Mesendoderm (in vitro differentiated cells): ENCODE data around the gene FOXP1.

ENCODE experiments used
- DNase-seq: peaks from one replicate; pipeline ENCODE4 v3.0.0; 2013
- H2AK5ac ChIP-seq: 2 replicates; pipeline ENCODE4 v1.6.1; 2013; ENCODE audit warnings: low read length, inconsistent platforms
- H2BK120ac ChIP-seq: 2 replicates; pipeline ENCODE4 v1.6.1; 2013; ENCODE audit warnings: low read depth, mild to moderate bottlenecking, low read length, moderate library complexity, mixed read lengths
- H2BK15ac ChIP-seq: replicated peaks from 2 replicates; pipeline ENCODE4 v1.6.1; 2013; ENCODE audit warnings: low read depth, mild to moderate bottlenecking, moderate library complexity
- H2BK5ac ChIP-seq: 2 replicates; pipeline ENCODE4 v1.6.1; 2013; ENCODE audit warnings: low read length, inconsistent platforms
- H3K18ac ChIP-seq: 2 replicates; pipeline ENCODE4 v1.6.1; 2013; ENCODE audit warnings: mild to moderate bottlenecking, low read length, mixed read lengths
- H3K23ac ChIP-seq: one replicate; pipeline ENCODE4 v1.6.1; 2013; ENCODE audit warnings: low read length
- H3K27ac ChIP-seq: 2 replicates; pipeline ENCODE4 v1.5.1; 2013; ENCODE audit warnings: low read depth, mild to moderate bottlenecking, inconsistent platforms, low read length, moderate library complexity
- H3K27me3 ChIP-seq: 2 replicates; pipeline ENCODE4 v1.6.1; 2013; ENCODE audit warnings: low read length, control low read depth, mild to moderate bottlenecking, inconsistent platforms; ENCODE audit not compliant: insufficient read depth, poor library complexity
- H3K36me3 ChIP-seq: 2 replicates; pipeline ENCODE4 v1.6.1; 2013; ENCODE audit warnings: low read length, inconsistent platforms; ENCODE audit not compliant: control insufficient read depth, insufficient read depth
- H3K4ac ChIP-seq: one replicate; pipeline ENCODE4 v1.6.1; 2013; ENCODE audit warnings: low read depth, mild to moderate bottlenecking, low read length, moderate library complexity
- H3K4me1 ChIP-seq: 2 replicates; pipeline ENCODE4 v1.6.1; 2013; ENCODE audit warnings: low read depth, low read length, inconsistent platforms; ENCODE audit not compliant: control insufficient read depth
- H3K4me2 ChIP-seq: 2 replicates; pipeline ENCODE4 v1.6.1; 2013; ENCODE audit warnings: low read length
- H3K4me3 ChIP-seq: 2 replicates; pipeline ENCODE4 v1.5.1; 2013; ENCODE audit warnings: mild to moderate bottlenecking, low read length
- H3K56ac ChIP-seq: one replicate; pipeline ENCODE4 v1.6.1; 2013; ENCODE audit warnings: low read length
- H3K79me1 ChIP-seq: 2 replicates; pipeline ENCODE4 v1.6.1; 2013; ENCODE audit warnings: low read length, inconsistent platforms
- H3K79me2 ChIP-seq: 2 replicates; pipeline ENCODE4 v1.6.1; 2013; ENCODE audit warnings: mild to moderate bottlenecking, low read length; ENCODE audit not compliant: control insufficient read depth, insufficient read depth
- H3K9ac ChIP-seq: 2 replicates; pipeline ENCODE4 v1.6.1; 2013; ENCODE audit warnings: low read length, inconsistent platforms
- H4K5ac ChIP-seq: one replicate; pipeline ENCODE4 v1.6.1; 2013; ENCODE audit warnings: low read length
- H4K8ac ChIP-seq: one replicate; pipeline ENCODE4 v1.6.1; 2013; ENCODE audit warnings: low read depth, mild to moderate bottlenecking, control low read depth, low read length, moderate library complexity
- WGBS: extraction: QIAGEN DNeasy Blood & Tissue Kit; methylation state at CpG from one replicate; pipeline ENCODE4 v1.1.7; 2013; ENCODE audit warnings: low lambda C conversion rate, missing lambda C conversion rate; ENCODE audit not compliant: insufficient coverage; ENCODE audit errors: extremely low coverage; 5-methylcytosine and 5-hydroxymethylcytosine counted together

Gene FOXP1

DNA sequence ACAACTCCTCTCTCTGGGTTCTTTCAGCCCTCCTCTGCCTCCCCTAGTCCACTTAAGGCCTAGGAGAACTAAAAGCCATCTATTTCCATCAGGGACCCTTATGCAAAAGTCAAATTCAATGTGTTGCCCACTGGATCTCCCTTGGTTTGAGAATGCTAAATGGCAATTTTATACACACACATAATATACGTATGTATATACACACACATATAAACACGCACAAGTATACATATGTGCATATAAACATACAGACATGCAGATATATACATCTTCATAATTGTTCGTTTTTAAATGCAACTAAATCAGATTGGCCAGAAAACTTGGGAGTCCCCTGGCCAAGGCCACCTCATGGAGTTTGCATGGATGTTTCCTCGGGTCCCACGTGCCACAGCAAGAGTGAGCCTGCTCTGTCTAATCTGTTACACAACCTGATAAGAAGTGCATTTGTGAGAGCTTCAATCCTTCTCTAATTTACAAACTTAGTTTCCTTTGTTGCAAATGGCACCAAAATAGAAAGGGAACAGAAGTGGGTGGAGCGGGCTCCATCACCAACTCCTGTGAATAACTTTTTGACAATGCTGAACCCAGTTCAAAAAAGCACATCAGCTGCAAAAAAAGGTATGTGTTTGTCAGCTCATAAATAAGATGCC, 84.2 kb downstream of the FOXP1 start:
- no peak overlapping the region for H3K56ac ChIP-seq
- H2BK5ac ChIP-seq, result no peak overlapping the region
- no peak overlapping the region for H3K9ac ChIP-seq
- no peaks in the 10 kb centered on the region for H3K27me3 ChIP-seq
- no peaks in the 10 kb centered on the region for H3K79me2 ChIP-seq
- H3K79me1 ChIP-seq, result no peaks in the 10 kb centered on the region
- H4K5ac ChIP-seq, result no peak overlapping the region
- H2BK120ac ChIP-seq, result no peak overlapping the region
- H3K4ac ChIP-seq, result no peak overlapping the region
- peak overlapping the region; percentile 27 for H2AK5ac ChIP-seq
- peak overlapping the region; percentile 85 for H3K18ac ChIP-seq
- H3K36me3 ChIP-seq, result no peaks in the 10 kb centered on the region
- no peak overlapping the region for H2BK15ac ChIP-seq
- no peak overlapping the region for H4K8ac ChIP-seq
- H3K27ac ChIP-seq, result peak overlapping the region; percentile 26
- H3K4me3 ChIP-seq, result no peak overlapping the region
- H3K4me1 ChIP-seq, result peaks cover 12% of the 10 kb centered on the region
- no CpG with 5 or more reads among the region's 6 CpGs for WGBS
- no peak overlapping the region for H3K4me2 ChIP-seq
- H3K23ac ChIP-seq, result no peak overlapping the region
- DNase-seq, result no peak

DNA sequence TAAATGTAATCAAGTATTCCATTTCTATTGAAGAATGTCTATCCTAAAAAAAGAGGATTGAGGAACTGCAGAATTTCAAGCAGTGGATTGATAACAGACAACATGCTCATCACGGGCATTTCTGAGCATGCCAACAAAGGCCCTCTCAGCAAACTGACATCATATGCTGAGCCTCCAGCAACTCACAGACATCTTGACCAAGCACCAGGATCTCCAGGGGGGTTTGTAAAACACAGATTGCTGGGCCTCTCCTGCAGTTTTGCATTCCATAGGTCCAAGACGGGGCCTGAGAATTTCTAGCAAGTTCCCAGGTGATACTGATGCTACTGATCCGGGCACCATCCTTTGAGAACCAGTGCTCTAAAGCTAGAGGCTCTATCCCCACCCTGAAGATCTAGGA, 85.0 kb downstream of the FOXP1 start:
- Histone ChIP-seq H3K4me2 (no peak overlapping the region), H3K56ac (peak overlapping the region; percentile 22), H2BK120ac (peak overlapping the region; percentile 82), H3K36me3 (no peaks in the 10 kb centered on the region), H3K18ac (peak overlapping the region; percentile 98), H2AK5ac (no peak overlapping the region), H3K4me1 (peaks cover 12% of the 10 kb centered on the region), H4K8ac (no peak overlapping the region), H2BK15ac (no peak overlapping the region), H3K23ac (no peak overlapping the region), H3K27me3 (no peaks in the 10 kb centered on the region), H3K9ac (no peak overlapping the region), H3K79me2 (no peaks in the 10 kb centered on the region), H3K4me3 (no peak overlapping the region), H3K27ac (peak overlapping the region; percentile 26), H3K4ac (peak overlapping the region; percentile 48), H3K79me1 (no peaks in the 10 kb centered on the region), H2BK5ac (no peak overlapping the region), H4K5ac (no peak overlapping the region)
- no CpG with 5 or more reads among the region's 3 CpGs for WGBS
- peak; percentile 74 for DNase-seq

DNA sequence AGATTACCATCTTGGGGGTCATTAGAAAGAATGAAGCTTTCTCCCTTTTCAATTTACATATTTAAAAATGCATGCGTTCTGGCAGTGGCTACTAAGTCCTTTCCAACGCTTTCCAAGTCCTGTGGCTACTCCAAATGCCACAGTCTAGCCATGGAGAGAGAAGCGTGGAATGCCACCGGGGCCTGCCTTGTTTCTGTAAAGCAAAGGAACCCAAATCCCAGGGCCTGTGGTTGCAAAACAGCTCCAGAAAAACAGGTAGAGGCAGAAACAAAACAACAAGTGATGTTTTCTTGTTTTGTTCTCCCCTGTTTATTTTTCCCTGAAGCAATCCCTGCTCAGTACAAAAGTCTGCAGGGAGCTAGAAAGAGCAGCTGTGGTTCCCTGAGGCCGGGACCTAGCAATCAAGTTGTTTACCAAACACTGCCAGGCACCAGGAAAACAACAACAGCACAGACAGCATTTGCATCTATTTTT, 85.5 kb downstream of the FOXP1 start:
- H3K27me3 ChIP-seq, result no peaks in the 10 kb centered on the region
- H2BK120ac ChIP-seq, result peak overlapping the region; percentile 82
- no peak overlapping the region for H2BK15ac ChIP-seq
- H3K9ac ChIP-seq, result no peak overlapping the region
- no peak overlapping the region for H4K5ac ChIP-seq
- no peak overlapping the region for H4K8ac ChIP-seq
- no peaks in the 10 kb centered on the region for H3K36me3 ChIP-seq
- H3K23ac ChIP-seq, result no peak overlapping the region
- no CpG with 5 or more reads among the region's 5 CpGs for WGBS
- H3K56ac ChIP-seq, result peak overlapping the region; percentile 29
- H3K4me2 ChIP-seq, result no peak overlapping the region
- H3K4ac ChIP-seq, result peak overlapping the region; percentile 95
- peak overlapping the region; percentile 26 for H3K27ac ChIP-seq
- H3K79me1 ChIP-seq, result no peaks in the 10 kb centered on the region
- H2BK5ac ChIP-seq, result no peak overlapping the region
- no peak overlapping the region for H3K4me3 ChIP-seq
- H3K4me1 ChIP-seq, result peaks cover 12% of the 10 kb centered on the region
- peak; percentile 93 for DNase-seq
- no peak overlapping the region for H2AK5ac ChIP-seq
- H3K79me2 ChIP-seq, result no peaks in the 10 kb centered on the region
- H3K18ac ChIP-seq, result peak overlapping the region; percentile 98

DNA sequence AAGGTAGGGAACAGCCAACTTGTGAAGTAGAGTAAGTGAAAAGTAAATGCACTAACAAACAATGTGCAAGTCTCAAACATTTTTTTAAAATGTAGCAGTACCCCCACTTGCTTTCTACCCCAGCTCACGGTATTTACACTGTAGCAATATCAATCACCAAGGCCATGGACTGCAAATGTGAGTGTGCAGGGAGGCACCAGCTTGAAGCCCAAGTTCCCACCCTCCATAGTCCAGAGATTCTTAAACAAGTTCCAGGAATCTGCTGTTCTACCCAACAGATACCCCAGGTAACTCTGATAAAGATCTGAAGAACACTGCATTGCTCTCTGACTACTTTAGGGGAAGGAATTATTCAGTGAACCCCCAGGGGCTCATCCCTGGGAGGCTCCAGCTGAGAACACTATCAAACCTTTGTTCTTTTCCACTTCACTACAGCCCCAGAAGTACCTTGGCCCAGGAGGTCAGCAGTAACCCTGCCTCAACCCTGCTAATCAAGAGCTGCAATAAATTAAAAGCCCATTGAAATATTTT, 86.1 kb downstream of the FOXP1 start:
- Histone ChIP-seq H2BK120ac (no peak overlapping the region), H2AK5ac (no peak overlapping the region), H3K4me3 (no peak overlapping the region), H3K18ac (peak overlapping the region; percentile 98), H3K27me3 (no peaks in the 10 kb centered on the region), H3K56ac (no peak overlapping the region), H3K23ac (no peak overlapping the region), H3K36me3 (no peaks in the 10 kb centered on the region), H3K27ac (peak overlapping the region; percentile 79), H3K4ac (no peak overlapping the region), H3K4me1 (peaks cover 12% of the 10 kb centered on the region), H4K5ac (no peak overlapping the region), H3K9ac (no peak overlapping the region), H2BK15ac (no peak overlapping the region), H2BK5ac (no peak overlapping the region), H3K4me2 (no peak overlapping the region), H3K79me1 (no peaks in the 10 kb centered on the region), H4K8ac (no peak overlapping the region), H3K79me2 (no peaks in the 10 kb centered on the region)
- no CpG with 5 or more reads among the region's 1 CpG for WGBS
- peak; percentile 85 for DNase-seq

DNA sequence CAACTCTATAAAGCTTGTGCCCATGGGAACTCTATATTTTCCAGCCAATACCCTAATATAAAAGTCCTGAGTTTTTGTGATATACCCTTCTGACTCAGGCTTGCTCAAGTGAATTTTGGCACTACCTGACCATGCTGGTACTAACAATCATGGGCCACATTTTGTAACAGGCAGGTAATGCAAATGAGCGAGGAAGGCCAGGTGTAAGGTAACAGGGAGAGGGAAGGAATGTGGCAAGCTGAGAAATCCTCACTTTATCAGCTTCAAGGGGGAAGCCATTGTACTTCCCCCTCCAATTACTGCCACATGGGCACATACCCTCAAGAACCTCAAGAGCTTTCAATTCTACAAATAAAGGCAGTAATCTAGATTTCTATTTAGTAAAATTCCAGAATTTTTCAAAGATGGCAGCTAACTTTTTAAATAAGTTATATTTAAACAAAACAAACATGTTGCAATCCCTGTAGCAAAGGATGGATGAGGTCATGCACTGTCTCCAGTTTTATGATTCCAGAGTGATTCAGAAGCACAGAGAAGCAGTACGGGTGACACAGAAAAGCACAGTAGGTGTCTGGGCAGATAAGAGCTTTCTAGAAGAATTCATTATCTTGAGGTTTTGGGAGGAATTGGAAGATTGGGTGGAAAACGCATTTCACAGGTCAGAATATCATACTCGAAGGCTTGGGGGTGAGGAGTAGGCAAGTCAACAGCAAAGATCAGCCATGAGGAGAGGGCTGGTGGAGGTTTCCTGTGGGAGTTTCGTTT, 87.6 kb downstream of the FOXP1 start:
- H2BK15ac ChIP-seq, result no peak overlapping the region
- no peaks in the 10 kb centered on the region for H3K36me3 ChIP-seq
- H2AK5ac ChIP-seq, result no peak overlapping the region
- peak overlapping the region; percentile 24 for H2BK5ac ChIP-seq
- no peaks in the 10 kb centered on the region for H3K79me2 ChIP-seq
- peak overlapping the region; percentile 76 for H2BK120ac ChIP-seq
- H3K4me1 ChIP-seq, result peaks cover 12% of the 10 kb centered on the region
- no peak overlapping the region for H3K9ac ChIP-seq
- WGBS, result no CpG with 5 or more reads among the region's 5 CpGs
- no peak overlapping the region for H3K23ac ChIP-seq
- no peaks in the 10 kb centered on the region for H3K27me3 ChIP-seq
- peak overlapping the region; percentile 86 for H3K27ac ChIP-seq
- no peak overlapping the region for H3K4me2 ChIP-seq
- H3K18ac ChIP-seq, result peak overlapping the region; percentile 78
- no peak overlapping the region for H3K4me3 ChIP-seq
- peak; percentile 87 for DNase-seq
- no peaks in the 10 kb centered on the region for H3K79me1 ChIP-seq
- peak overlapping the region; percentile 91 for H3K4ac ChIP-seq
- no peak overlapping the region for H4K8ac ChIP-seq
- H4K5ac ChIP-seq, result peak overlapping the region; percentile 68
- H3K56ac ChIP-seq, result no peak overlapping the region
